ENCODE measurements around the gene RAB44.

RAB44 gene

DNA sequence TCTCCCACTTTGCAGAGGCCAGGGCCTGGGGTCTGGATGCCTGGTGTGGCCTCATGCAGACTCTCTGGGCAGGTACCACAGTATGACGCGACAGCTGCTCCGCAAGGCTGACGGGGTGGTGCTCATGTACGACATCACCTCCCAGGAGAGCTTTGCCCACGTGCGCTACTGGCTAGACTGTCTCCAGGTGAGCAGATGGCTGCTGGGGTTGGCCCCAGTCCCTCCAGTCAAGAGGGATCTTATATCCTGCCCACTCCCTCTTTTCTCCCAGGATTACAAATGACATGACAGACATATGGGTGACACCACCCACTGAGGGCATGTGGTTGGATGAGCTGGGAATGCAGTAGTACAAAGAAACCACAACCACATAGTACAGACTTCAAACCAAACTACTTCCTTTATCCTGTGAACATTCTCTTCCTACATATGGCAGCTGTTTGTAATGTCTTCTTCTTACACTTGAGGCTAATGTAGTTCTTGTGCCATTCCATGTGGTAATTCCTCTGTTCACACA is 29.9 kb downstream of the RAB44 start:
- in situ Hi-C loops (cut with MboI; ENCODE audit: low sequenced_read_pairs), result no loop called here

DNA sequence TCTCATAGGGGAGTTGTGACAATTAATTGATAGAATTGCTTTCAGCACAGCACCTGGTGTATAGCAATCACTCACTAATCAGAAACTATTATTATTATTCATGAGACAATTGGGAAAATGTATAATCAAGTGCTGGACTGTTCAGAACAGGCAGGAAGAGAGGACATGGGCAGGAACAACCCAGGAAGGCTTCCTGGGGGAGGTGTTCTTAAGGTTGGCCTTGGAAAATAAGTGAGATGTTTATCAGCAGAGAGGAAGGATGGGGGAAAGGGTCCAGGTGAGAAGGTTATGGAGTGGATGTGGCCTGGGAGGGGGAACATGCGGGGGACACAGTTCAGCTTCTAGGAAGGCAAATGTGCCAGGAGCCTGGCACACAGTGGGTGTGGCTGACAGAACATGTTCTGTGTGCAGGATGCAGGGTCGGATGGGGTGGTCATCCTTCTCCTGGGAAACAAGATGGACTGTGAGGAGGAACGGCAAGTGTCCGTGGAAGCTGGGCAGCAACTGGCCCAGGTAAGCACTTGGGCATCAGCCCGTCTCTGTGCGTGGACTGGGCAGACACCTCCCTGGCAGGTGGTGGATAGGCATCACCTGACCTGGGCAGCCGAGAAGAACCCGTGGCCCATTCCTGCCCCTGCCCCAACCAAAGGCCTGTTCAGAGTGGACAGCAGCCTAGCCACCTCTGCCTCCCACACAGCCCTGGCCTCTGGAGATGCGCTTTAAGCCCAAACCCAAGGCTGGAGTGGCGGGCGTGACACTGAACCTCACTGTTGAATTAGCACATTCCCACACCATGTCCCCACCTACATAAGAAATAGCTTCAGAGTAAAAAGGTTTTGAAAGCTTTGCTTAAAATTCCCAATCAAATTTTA is 30.9 kb downstream of the RAB44 start:
- in situ Hi-C loops (cut with MboI; ENCODE audit: low sequenced_read_pairs), result no loop called here

DNA sequence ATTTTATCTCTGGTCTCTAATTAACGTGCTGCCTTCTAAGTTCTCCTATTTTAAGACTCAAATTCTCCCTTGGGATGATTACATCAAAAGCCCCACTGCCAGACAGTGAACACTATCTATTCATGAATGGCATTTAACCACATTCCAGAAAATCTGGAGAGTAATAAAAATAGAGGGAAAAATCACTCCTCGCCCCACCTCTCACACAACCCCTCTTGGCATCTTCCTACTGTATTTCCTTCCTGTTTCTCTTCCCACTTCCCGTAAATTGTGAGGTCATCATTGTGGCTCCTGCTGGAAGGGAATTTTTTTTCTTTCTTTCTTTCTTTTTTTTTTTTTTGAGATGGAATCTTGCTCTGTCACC is 31.5 kb downstream of the RAB44 start:
- in situ Hi-C loops (cut with MboI; ENCODE audit: low sequenced_read_pairs), result no loop called here

DNA sequence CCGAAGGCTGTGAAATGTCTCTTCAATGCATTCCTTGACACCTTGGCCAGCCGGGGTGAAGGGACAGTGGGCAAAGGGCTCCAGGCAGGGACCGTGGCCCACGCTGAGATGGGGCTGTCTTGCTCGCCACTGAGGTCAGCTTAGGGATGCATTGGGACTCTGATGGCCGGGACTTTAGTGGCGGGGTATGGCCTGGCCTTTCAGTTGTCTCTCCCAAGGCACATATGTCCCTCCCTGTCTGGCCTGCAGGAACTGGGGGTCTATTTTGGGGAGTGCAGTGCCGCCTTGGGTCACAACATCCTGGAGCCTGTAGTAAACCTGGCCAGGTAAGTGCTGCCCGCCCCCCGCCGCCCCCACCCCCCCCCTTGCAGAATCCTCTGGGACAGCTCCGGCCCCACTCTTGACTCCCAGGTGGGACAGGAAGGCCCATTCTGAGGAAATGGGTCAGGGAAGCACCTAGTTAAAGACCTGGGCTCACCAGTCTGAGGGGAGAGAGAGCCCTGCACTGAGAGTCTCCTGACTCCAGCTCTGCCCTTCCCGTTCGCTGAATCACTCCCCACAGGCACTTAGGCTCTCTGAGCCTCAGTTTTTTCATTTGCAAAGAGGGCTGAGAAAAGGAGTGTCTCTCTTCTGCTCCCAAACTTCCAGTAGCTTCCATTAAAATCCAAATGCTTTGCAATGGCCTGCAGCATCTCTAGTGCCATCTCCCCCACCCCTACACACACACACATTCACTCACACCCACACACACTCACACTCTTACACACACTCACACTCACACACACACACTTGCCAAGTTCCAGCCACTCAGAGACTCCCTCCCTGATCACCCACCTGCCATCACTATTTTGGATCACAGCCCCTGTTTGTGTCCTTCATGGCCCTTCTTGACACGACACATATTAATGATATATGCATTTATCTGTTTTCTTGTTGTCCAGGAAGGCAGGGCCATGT is 33.1 kb downstream of the RAB44 start:
- in situ Hi-C loops (cut with MboI; ENCODE audit: low sequenced_read_pairs), result no loop called here

- in situ Hi-C loops (cut with MboI; ENCODE audit: low sequenced_read_pairs), result no loop called here
Observed at GRCh38 chr6:36731622-36732310, 34.1 kb downstream of the RAB44 start.

- in situ Hi-C loops (cut with MboI; ENCODE audit: low sequenced_read_pairs), result no loop called here
Observed at GRCh38 chr6:36733300-36733699, 35.7 kb downstream of the RAB44 start.

DNA sequence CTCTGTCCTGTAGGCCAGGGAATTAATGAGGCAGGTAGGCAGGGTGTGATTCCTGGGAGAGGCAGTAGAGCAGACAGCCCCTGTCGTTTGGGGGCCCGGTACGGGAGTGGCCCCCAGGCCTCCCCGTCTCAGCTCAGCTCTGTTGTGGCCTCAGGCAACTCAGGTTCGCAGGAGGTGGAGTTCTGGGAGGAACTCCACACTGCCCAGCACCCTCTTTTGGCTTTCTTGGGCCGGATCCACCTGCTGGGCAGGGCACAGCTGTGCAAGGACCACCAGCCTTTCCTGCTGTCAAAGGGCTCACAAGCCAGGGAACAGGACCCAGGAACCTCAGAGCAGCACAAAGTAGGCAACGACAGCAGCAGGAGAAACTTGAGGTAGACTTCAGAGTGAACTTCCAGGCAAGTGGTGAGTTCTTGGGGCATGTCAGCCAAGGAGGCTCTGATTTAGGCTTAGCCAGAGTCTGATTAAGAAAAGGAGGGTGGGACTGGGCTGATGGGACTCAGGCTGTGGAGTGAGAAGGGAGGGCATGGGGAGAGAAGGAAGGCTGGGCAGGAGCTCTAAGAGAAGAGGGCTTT is 36.9 kb downstream of the RAB44 start:
- in situ Hi-C loops (cut with MboI; ENCODE audit: low sequenced_read_pairs), result no loop called here

DNA sequence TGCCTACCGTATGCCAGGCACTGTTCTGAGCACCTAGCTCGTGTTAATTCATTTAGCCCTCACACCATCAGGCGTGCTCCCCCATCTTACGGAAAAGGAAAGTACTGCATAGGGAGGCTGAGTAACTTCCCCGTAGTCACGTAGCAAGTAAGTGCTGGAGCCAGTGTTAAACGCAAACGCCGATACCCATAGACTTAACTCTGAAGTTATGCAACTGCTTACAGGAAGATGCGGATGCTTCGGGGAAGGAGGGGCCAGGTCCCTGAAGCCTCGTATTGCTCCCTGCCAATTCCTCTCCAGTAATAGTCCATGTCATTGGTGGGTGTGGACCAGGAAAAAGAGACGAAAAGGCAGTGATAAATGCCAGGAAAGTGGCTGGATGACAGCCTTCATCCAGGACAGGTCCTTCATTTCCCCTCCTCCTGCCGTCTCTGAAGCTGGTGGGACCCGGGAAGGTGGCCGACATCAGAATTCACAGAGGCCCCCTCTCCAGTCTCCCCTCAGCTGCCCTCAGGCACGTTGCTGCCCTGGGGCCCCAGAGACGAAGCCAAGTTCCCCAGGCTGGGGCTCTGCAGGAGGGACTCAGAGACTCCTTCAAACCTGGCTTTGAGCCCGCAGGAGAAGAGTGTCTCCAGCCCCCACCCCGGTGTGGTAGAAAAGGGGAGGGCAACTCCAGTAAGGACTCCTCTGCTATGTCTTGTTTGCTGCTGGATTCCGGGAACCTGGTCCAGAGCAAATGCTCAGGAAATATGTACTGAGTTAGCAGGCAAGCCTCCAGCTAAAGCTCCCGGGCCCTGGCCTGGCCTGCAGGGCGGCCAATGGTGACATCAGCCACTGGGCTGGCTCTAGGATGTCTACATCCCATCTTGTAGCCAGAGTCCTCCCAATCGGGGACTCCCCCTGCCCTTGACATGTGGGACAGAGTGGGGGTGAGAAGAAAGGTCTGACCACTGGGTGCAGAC is 37.8 kb downstream of the RAB44 start:
- in situ Hi-C loops (cut with MboI; ENCODE audit: low sequenced_read_pairs), result no loop called here

GRCh38 chr6:36737043-36737785 is 39.6 kb downstream of the RAB44 start:
- in situ Hi-C loops (cut with MboI; ENCODE audit: low sequenced_read_pairs), result no loop called here

DNA sequence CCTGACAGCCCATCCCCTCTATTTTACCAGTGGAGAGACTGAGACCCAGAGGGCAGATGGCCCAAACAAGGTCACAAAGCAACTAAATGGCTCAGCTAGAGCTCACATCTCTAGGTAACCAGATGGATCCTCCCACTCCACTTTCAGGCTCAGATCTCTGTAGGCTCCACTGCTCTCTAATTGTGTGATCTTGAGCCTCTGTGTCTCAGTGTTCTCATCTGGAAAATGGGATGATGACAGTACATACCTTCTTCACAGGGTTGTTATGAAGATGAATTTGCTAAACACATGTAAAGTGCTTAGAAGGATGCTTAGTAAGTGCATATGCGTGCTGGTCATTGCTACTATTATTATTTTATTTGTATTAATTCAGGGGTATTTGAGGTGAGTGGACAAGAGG is 40.5 kb downstream of the RAB44 start:
- in situ Hi-C loops (cut with MboI; ENCODE audit: low sequenced_read_pairs), result no loop called here

DNA sequence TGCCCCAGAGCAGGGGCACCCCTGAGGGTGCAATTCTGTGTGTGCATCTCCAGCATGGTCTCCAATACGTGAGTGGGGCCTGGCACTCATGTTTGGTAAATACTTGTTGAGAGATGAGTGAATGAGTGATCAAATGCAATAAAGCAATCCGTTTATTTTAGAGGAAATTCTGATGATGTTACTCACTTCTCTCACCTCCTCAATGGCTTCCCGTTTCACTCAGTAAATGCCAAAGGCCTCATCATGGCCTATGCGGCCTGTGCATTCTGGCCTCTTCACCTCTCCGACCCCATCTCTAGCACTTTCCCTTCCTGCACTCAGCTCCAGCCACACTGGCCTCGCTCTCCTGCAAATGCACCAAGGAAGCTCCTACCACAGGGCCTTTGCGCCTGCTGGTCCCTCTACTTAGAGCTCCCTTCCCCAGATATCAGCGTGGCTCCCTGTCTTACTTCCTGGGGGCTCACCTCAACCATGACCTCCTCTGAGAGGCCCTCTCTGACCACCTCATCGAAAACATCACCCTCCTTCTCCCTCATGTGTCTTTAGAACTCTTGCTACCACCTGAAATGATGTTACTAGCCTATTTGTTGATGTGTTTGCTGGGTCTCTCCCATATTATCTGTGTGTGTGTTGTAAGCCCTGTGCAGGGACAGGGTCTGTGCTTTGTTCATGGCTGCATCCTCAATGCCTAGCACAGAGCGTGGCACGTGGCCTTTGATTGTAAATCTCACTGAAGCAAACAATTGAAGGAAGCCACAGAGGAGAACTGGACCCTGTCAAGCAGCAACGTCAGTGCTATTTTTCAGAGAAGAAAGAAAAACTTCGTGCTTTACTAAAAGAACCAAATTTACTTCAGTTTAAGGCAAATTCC is 42.6 kb downstream of the RAB44 start:
- in situ Hi-C loops (cut with MboI; ENCODE audit: low sequenced_read_pairs), result no loop called here

DNA sequence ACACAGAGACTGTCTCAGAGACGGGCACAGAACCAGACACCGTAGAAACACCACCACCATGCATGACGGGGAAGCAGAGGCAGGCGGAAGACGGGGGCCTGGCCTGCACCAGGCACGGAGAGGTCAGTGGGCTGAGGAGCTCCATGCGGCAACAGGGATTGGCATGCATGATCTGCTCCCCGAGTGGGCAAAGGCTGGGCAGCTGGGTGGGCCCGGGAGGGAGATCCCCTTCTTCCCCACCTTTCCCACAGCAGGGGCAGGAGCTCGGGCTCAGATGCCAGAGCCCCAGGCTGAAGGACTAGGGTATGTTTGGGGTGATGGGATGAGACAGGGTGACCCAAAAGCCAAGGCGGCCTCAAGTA is 43.2 kb downstream of the RAB44 start:
- in situ Hi-C loops (cut with MboI; ENCODE audit: low sequenced_read_pairs), result no loop called here

DNA sequence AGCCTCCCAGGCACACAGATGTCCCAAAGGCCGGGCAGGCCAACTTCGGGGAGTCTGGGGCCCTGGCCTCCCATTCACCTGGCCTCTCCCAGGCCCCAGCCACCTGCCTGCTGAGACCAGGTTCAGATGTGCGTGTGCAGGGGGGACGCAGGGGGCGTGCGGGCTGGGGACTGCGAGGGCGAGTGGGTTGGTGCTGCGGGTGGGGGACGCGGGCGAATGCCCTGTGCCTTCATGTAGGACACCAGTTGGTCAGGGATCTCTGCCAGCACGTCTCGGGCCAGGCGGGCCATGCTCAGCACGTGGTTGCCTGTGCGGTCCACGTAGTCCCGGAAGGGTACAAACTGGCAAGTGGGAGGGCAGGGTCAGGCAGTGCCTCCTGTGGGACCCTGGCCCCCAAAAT is 44.5 kb downstream of the RAB44 start:
- in situ Hi-C loops (cut with MboI; ENCODE audit: low sequenced_read_pairs), result no loop called here

DNA sequence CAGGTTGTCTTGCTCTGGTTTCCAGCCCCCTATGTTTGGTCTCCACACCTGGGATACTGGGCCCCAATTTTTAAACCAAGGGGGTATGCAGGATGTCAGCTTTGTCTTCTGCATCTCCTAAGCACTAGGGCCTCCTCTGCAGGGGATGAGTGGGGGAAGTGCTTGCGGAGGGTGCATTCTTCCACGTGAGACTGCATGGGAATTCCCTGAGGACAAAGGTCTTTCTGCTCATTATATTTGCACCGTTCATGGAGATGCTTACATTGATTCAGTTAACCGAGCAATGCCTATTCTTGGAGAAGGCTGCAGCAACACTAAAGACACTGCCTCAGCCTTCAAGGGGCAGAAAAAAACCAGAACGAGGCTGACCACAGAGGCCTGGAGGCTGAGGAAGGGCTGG is 45.4 kb downstream of the RAB44 start:
- in situ Hi-C loops (cut with MboI; ENCODE audit: low sequenced_read_pairs), result no loop called here

GRCh38 chr6:36743538-36744303 is 46.1 kb downstream of the RAB44 start:
- in situ Hi-C loops (cut with MboI; ENCODE audit: low sequenced_read_pairs), result no loop called here

- in situ Hi-C loops (cut with MboI; ENCODE audit: low sequenced_read_pairs), result no loop called here
Observed at GRCh38 chr6:36744304-36744673, 46.7 kb downstream of the RAB44 start.

- in situ Hi-C loops (cut with MboI; ENCODE audit: low sequenced_read_pairs), result no loop called here
Observed at GRCh38 chr6:36745283-36745682, 47.7 kb downstream of the RAB44 start.
